CD14-positive monocyte (primary cell): ENCODE results near the gene ZFHX3. TPM values are rescaled to one million over a fixed set of nuclear protein-coding genes. Genes with fewer than 3 reads are reported as not detected.

Experiments used
- DNase-seq, 3 donors: peaks; one replicate each; pipeline ENCODE4 v3.0.0-alpha.2; 2011 to 2022
- H2AFZ ChIP-seq: 2 replicates; pipeline ENCODE4 v1.6.0; 2012; ENCODE audit warnings: mild to moderate bottlenecking, low read depth, low read length, inconsistent platforms; ENCODE audit not compliant: insufficient read depth, poor library complexity, severe bottlenecking
- H3K27ac ChIP-seq, 2 donors: 1 replicate in 1 of 2; 2 replicates in 1 of 2; pipeline ENCODE4 v1.5.1; 2012 to 2013; ENCODE audit warnings: low read length in 2 of 2, control low read depth in 1 of 2, inconsistent platforms in 1 of 2, low read depth in 1 of 2, mild to moderate bottlenecking in 1 of 2
- H3K27me3 ChIP-seq, 2 donors: one replicate each; pipeline versions ENCODE4 v1.6.0 to v1.6.1; 2011 to 2013; ENCODE audit warnings: low read length in 2 of 2; ENCODE audit not compliant: control insufficient read depth in 2 of 2, insufficient read depth in 2 of 2
- H3K36me3 ChIP-seq, 2 donors: replicated peaks in 1 of 2; 1 replicate in 1 of 2; 2 replicates in 1 of 2; pipeline versions ENCODE4 v1.5.1 to v1.6.1; 2012 to 2013; ENCODE audit warnings: low read length in 2 of 2, control low read depth in 1 of 2, inconsistent platforms in 1 of 2, mild to moderate bottlenecking in 1 of 2; ENCODE audit not compliant: insufficient read depth in 2 of 2, control insufficient read depth in 1 of 2
- H3K4me1 ChIP-seq, 2 donors: 1 replicate in 1 of 2; 2 replicates in 1 of 2; pipeline versions ENCODE4 v1.5.1 to v1.6.1; 2012 to 2013; ENCODE audit warnings: low read length in 2 of 2, control low read depth in 1 of 2, inconsistent platforms in 1 of 2, mild to moderate bottlenecking in 1 of 2, moderate library complexity in 1 of 2; ENCODE audit not compliant: insufficient read depth in 2 of 2, control insufficient read depth in 1 of 2
- H3K4me2 ChIP-seq: replicated peaks from 2 replicates; pipeline ENCODE3; 2012; ENCODE audit warnings: low read length, moderate library complexity, mild to moderate bottlenecking; ENCODE audit not compliant: poor library complexity, severe bottlenecking; ENCODE audit errors: extremely low read depth
- H3K4me3 ChIP-seq, 3 experiments: fragments of 200-600 bp in 1 of 3; sonication (generic) in 1 of 3; replicated peaks in 1 of 3; 1 replicate in 2 of 3; 2 replicates in 1 of 3; pipeline ENCODE4 v1.5.1; 2011 to 2013; ENCODE audit warnings: low read length in 3 of 3, mild to moderate bottlenecking in 3 of 3, control low read depth in 2 of 3, low read depth in 2 of 3, inconsistent platforms in 1 of 3, moderate library complexity in 1 of 3
- H3K79me2 ChIP-seq: 2 replicates; pipeline ENCODE4 v1.6.0; 2012; ENCODE audit warnings: mild to moderate bottlenecking, control low read depth, inconsistent platforms, low read length, moderate library complexity; ENCODE audit not compliant: insufficient read depth
- H3K9ac ChIP-seq: 2 replicates; pipeline ENCODE4 v1.6.0; 2017; ENCODE audit warnings: low read length, mild to moderate bottlenecking; ENCODE audit not compliant: insufficient read depth, poor library complexity, severe bottlenecking
- H3K9me3 ChIP-seq, 2 donors: replicated peaks in 1 of 2; 1 replicate in 1 of 2; 2 replicates in 1 of 2; pipeline versions ENCODE4 v1.5.1 to v1.6.1; 2012 to 2013; ENCODE audit warnings: low read length in 2 of 2, control low read depth in 1 of 2; ENCODE audit not compliant: control insufficient read depth in 1 of 2, insufficient read depth in 1 of 2
- H4K20me1 ChIP-seq: 2 replicates; pipeline ENCODE4 v1.6.0; 2012; ENCODE audit warnings: mild to moderate bottlenecking, low read length, control low read depth, moderate library complexity; ENCODE audit not compliant: insufficient read depth
- H3K27ac Mint-ChIP-seq, 7 donors: one replicate each; pipeline ENCODE4 v1.8.0; 2020; ENCODE audit warnings: mild to moderate bottlenecking in 7 of 7, mixed read lengths in 7 of 7, moderate library complexity in 6 of 7, inconsistent platforms in 2 of 7
- H3K27me3 Mint-ChIP-seq, 3 donors: one replicate each; pipeline ENCODE4 v1.8.0; 2021 to 2022; ENCODE audit warnings: low read depth in 3 of 3, mild to moderate bottlenecking in 3 of 3, mixed read lengths in 3 of 3, moderate library complexity in 3 of 3, inconsistent platforms in 1 of 3
- H3K36me3 Mint-ChIP-seq, 2 donors: one replicate each; pipeline ENCODE4 v1.8.0; 2020; ENCODE audit warnings: mixed read lengths in 2 of 2, inconsistent platforms in 1 of 2, mild to moderate bottlenecking in 1 of 2
- H3K4me1 Mint-ChIP-seq: one replicate; pipeline ENCODE4 v1.8.0; 2020; ENCODE audit warnings: mild to moderate bottlenecking, mixed read lengths
- H3K4me3 Mint-ChIP-seq, 2 donors: one replicate each; pipeline ENCODE4 v1.8.0; 2020; ENCODE audit warnings: mild to moderate bottlenecking in 2 of 2, mixed read lengths in 2 of 2, moderate library complexity in 1 of 2
- H3K9me3 Mint-ChIP-seq, 7 donors: one replicate each; pipeline ENCODE4 v1.8.0; 2020 to 2022; ENCODE audit warnings: mixed read lengths in 7 of 7, mild to moderate bottlenecking in 6 of 7, moderate library complexity in 6 of 7, inconsistent platforms in 2 of 7
- CTCF ChIP-seq: fragments of 200-600 bp; IDR thresholded peaks from one replicate; pipeline ENCODE4 v1.8.0; 2022; ENCODE audit warnings: antibody characterized with exemption, mild to moderate bottlenecking
- WGBS: methylation state at CpG from one replicate; pipeline ENCODE4 v1.1.5; 2013; ENCODE audit warnings: missing lambda C conversion rate; ENCODE audit not compliant: insufficient coverage; 5-methylcytosine and 5-hydroxymethylcytosine counted together
- intact Hi-C, 2 donors: fragments of 100-400 bp; cut with micrococcal nuclease; formaldehyde crosslinking; loops; one replicate each; pipeline versions ENCODE4 v1.15.0 to v1.15.1; 2023
- polyA plus RNA-seq, 3 donors: library from polyadenylated mRNA; depleted of rRNA in 1 of 3; unstranded in 2 of 3; stranded (reverse) in 1 of 3; fragments of 300-500 nt in 2 of 3; fragments of >200 nt in 1 of 3; fragmentation: Illumina TruSeq in 2 of 3; gene quantifications; 1 replicate in 2 of 3; 2 replicates in 1 of 3; pipeline ENCODE4 v1.2.3, GENCODE V29; 2012 to 2021

ZFHX3 gene
- polyA plus RNA-seq, 3 donors = 0.42 to 4.2 (median 0.43) TPM

- Histone ChIP-seq H3K9me3 (no peaks in the 10 kb centered on the region), H3K4me2 (no peak overlapping the region), H3K4me1 (peaks cover 56 to 57% of the 10 kb centered on the region in 2 donors), H2AFZ (no peak overlapping the region), H4K20me1 (no peaks in the 10 kb centered on the region), H3K36me3 (no peaks in the 10 kb centered on the region), H3K9ac (no peak overlapping the region), H3K79me2 (peaks cover 56% of the 10 kb centered on the region), H3K27ac (no peak overlapping the region), H3K4me3 (no peak overlapping the region), H3K27me3 (no peaks in the 10 kb centered on the region)
- no peak for DNase-seq
- Mint-ChIP-seq H3K27ac (no peak overlapping the region), H3K4me3 (no peak overlapping the region), H3K4me1 (peaks cover 50% of the 10 kb centered on the region), H3K9me3 (peaks cover 0 to 2% (median 0%) of the 10 kb centered on the region in 7 donors), H3K36me3 (peaks cover 4 to 12% of the 10 kb centered on the region in 2 donors), H3K27me3 (peaks cover 13 to 26% (median 13%) of the 10 kb centered on the region in 3 donors)
- 96% methylated on average over 5 of the region's 9 CpGs for WGBS
- TF ChIP-seq CTCF = no peak
- intact Hi-C loops = loop anchor here (5.0 to 10.0 kb wide), 3 partner anchors 35 to 220 kb away; no protein-coding TSS in a partner anchor
Observed at GRCh38 chr16:73052576-73052975, 4.6 kb upstream of the ZFHX3 start.

- H3K36me3 Mint-ChIP-seq = peaks cover 4 to 12% of the 10 kb centered on the region in 2 donors
- H3K4me1 Mint-ChIP-seq = peaks cover 51% of the 10 kb centered on the region
- Histone ChIP-seq H3K9ac (no peak overlapping the region), H2AFZ (no peak overlapping the region), H4K20me1 (peaks cover 5% of the 10 kb centered on the region), H3K9me3 (no peaks in the 10 kb centered on the region), H3K4me1 (peaks cover 59 to 60% of the 10 kb centered on the region in 2 donors), H3K4me2 (no peak overlapping the region), H3K27ac (no peak overlapping the region), H3K27me3 (no peaks in the 10 kb centered on the region), H3K4me3 (no peak overlapping the region), H3K79me2 (peaks cover 53% of the 10 kb centered on the region), H3K36me3 (no peaks in the 10 kb centered on the region)
- H3K4me3 Mint-ChIP-seq = no peak overlapping the region
- WGBS = 100% methylated on average over 1 of the region's 9 CpGs
- no peak overlapping the region for H3K27ac Mint-ChIP-seq
- DNase-seq = no peak
- intact Hi-C loops = loop anchor here (5.0 to 10.0 kb wide), 3 partner anchors 35 to 220 kb away; no protein-coding TSS in a partner anchor
- TF ChIP-seq CTCF = no peak
- H3K9me3 Mint-ChIP-seq = peaks cover 0 to 2% (median 0%) of the 10 kb centered on the region in 7 donors
- peaks cover 14 to 31% (median 15%) of the 10 kb centered on the region in 3 donors for H3K27me3 Mint-ChIP-seq
Observed at GRCh38 chr16:73051961-73052360, 4.0 kb upstream of the ZFHX3 start.
